ENCODE data around the gene MXI1.
A peak's percentile ranks its signal among the peaks of the same experiment; 100 is the strongest.
"Not testable (repeated sequence)": the region's sequence is repeated elsewhere in the genome, so short reads cannot be mapped to it uniquely, and the experiment has no call there.

Gene MXI1

GRCh38 chr10:110181911-110182310, 25.5 kb upstream of the MXI1 start:
- DNase-seq (ENCODE audit: low spot score), result no peak

GRCh38 chr10:110184398-110184797, 23.0 kb upstream of the MXI1 start:
- no peak for DNase-seq (ENCODE audit: low spot score)

DNA sequence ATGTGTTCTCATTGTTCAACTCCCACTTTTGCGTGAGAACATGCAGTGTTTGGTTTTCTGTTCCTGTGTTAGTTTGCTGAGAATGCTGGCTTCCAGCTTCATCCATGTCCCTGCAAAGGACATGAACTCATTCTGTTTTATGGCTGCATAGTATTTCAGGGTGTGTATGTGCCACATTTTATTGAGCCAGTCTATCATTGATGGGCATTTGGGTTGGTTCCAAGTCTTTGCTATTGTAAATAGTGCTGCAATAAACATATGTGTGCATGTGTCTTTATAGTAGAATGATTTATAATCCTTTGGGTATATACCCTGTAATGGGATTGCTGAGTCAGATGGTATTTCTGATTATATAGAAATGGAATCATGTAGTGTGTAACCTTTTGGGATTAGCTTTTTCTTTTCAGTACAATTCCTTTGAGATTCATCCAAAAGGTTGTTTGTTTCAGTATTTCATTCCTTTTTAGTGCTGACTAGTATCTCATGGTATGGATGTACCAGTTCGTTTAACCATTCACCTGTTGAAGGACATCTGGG, 21.7 kb upstream of the MXI1 start:
- DNase-seq (ENCODE audit: low spot score), result not testable (repeated sequence)

DNA sequence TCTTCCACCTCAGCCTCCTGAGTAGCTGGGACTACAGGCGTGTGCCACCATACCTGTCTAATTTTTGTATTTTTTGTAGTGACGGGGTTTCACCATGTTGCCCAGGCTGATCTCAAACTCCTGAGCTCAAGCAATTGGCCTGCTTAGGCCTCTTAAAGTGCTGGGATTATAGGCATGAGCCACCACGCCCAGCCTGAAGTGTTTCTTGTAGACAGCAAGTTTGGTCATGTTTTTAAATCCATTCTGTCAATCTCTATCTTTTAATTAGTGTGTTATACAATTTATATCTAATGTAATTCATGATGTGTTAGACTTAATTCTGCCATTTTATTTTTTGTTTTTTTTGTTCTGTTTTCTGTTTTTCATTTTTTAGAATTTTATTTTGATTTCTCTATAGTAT, 17.2 kb upstream of the MXI1 start:
- DNase-seq (ENCODE audit: low spot score), result no peak

DNA sequence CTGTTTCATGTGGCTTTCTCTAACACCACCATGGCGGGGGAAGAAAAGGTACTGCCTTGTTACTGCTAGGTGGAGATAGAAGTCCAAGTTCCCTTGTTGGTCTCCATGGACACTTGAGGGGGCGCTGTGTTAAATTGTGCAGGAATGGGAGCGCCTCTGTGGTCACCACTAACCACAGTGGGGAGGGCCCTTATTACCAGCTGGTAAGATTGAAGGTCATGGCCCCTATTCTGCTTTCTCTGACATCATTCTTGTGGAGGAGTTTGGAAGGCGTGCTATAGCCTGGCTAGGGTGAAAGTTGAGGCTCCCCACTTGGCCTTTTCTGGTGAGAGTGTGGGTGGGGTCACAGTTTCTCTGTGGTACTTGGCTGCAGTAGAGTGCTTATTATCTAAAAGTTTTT, 14.9 kb upstream of the MXI1 start:
- DNase-seq (ENCODE audit: low spot score), result no peak

- no peak for DNase-seq (ENCODE audit: low spot score)
Observed at GRCh38 chr10:110200503-110200902, 6.9 kb upstream of the MXI1 start.

DNA sequence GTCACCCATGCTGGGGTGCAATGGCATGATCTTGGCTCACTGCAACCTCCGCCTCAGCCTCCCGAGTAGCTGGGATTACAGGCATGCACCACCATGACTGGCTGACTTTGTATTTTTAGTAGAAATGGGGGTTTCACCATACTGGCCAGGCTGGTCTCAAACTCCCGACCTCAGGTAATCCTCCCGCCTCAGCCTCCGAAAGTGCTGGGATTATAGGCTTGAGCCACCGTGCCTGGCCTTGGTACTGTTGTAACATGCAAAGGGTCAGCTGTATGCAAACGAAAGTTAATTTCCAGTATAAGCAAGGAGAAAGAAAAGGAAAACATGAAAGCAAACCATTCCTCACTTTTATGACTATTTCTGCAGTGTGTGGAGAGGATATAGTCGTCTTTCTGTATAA, 6.4 kb upstream of the MXI1 start:
- not testable (repeated sequence) for DNase-seq (ENCODE audit: low spot score)

- no peak for DNase-seq (ENCODE audit: low spot score)
Observed at GRCh38 chr10:110203500-110204455, 3.6 kb upstream of the MXI1 start.

GRCh38 chr10:110205051-110205675, 2.2 kb upstream of the MXI1 start:
- DNase-seq (ENCODE audit: low spot score), result no peak

DNA sequence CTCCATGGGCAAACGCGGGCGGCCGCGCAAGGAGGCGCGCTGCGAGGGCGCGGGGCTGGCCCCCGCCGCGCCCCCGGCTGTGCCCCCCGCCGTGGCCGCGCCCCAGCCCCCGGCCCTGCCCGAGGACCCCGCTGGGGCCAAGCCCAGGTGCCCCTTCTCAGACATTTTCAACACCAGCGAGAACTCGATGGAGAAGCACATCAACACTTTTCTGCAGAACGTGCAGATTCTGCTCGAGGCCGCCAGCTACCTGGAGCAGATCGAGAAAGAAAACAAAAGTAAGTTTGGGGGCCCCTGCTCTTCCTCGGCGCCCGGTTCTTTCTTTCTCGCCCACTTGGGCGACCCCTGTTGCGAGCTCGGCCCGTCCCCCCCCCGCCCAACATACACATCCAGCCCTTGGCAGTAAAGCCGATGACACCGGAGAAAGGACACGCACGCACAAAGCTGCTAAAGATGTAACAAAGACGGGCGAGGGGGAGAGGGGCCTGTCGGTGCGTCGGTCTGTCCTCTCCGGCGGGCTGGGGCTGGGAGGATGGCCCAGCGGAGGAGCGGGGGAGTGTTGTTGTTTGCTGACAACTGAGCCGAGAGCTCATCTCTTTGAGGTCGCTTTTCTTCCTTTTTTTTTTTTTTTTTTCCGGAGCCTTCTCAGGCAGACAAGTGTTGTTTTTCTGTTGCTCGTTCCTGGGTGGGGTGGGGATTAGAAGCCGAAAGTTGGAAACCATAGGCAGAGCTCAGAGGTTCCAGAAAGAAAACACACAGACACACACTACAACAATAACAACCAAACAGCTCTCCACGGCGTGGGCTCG, 604 bp downstream of the MXI1 start:
- peak; percentile 67 for DNase-seq (ENCODE audit: low spot score)

DNA sequence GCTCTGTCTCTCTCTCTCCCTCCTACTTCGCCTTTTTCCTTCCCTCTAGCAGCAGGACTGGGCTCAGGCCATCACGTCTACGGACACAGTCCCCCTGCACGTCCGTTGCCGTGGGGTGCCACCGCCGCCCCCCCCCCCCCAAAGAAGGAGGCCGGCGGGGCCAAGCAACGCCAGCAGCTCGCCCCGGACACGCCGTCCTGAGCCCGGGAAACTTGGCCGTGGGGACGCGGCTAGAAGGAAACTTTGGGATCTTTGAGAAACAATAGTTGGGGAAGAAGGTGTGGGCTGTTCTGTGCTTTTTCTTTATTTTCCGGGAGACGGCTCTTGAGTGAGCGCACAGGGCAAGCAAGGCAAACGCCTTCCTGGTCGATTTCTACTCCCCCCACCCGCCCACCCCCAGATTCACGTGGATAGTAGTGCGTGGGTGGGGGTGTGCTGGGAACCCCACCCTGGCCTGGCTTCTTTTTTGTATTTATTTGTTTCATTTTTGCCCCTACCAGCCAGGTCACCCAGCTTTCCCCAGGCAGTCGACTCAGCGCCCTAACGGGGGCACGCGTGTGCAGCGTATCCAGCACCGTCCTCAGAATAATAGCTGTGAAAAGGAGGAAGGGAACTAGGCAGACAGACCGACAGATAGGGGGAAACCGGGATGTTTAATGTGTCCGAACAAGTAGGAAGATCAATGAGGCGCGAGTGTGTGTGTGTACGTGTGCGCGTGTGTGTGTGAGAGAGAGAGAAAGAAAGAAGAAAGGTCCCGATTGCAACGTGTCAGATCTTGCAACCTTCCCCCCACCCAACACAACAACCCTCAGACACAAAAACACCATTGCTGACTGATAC, 1.4 kb downstream of the MXI1 start:
- no peak for DNase-seq (ENCODE audit: low spot score)

GRCh38 chr10:110209454-110209925, 2.1 kb downstream of the MXI1 start:
- DNase-seq (ENCODE audit: low spot score), result peak; percentile 79

- DNase-seq (ENCODE audit: low spot score), result peak; percentile 64
Observed at GRCh38 chr10:110209926-110210673, 2.7 kb downstream of the MXI1 start.

DNA sequence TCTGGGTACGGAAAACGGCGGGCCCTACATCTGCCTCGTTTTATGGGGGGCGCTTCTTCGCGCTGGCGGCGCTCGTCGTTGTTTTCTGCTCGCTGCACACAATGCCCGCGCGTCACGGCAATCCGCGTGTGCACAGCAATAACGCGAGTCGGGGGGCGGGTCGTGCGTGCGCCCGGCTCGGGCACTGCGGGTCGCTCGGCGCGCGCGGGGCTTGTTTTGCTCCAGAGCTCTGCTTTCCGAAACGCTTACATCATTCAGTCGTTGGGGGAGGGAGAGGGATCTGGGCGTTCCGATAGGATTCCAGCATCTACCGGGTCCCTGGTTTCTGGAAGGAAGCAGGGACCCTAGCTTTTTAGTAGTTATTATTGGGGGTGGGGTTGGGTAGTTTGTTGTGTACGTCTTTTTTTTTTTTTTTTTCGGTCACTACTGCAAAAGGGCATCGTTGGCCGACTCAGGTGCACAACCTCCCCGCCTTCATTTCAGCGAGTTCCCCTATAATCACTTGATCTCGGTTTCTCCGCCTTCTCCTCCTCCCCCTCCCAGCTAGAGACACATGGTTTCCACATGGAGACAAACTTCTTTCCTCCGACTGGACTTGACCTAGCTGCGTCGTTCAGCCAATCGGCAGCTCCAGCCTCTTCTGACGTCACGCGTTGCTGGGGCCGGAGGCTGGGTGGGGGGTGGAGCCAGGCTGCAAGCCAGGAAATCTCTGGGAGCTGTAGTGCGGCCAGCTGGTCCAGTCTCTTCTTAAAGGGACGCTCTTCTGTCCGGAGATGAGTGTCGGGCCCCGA, 3.5 kb downstream of the MXI1 start:
- DNase-seq (ENCODE audit: low spot score), result peak; percentile 100

DNA sequence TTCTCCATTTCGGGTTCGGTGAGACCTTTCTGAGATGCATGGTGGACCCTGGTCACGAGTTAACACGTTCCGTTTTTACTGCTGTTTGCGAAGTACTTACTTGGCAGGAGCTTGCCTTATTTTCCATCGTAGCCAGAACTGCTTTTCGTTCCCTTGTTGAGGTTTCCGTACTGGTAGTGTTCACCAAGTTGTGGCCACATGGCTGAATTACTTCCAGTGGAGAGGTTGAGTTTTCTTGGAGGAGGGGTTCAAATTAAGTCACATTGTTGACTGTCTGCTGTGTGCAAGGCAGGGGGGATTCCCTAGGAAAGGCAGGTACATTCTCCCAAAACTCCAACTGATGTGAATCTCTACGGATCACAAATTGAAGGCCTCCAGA, 4.0 kb downstream of the MXI1 start:
- DNase-seq (ENCODE audit: low spot score), result no peak

GRCh38 chr10:110212119-110213006, 5.0 kb downstream of the MXI1 start:
- DNase-seq (ENCODE audit: low spot score), result no peak

DNA sequence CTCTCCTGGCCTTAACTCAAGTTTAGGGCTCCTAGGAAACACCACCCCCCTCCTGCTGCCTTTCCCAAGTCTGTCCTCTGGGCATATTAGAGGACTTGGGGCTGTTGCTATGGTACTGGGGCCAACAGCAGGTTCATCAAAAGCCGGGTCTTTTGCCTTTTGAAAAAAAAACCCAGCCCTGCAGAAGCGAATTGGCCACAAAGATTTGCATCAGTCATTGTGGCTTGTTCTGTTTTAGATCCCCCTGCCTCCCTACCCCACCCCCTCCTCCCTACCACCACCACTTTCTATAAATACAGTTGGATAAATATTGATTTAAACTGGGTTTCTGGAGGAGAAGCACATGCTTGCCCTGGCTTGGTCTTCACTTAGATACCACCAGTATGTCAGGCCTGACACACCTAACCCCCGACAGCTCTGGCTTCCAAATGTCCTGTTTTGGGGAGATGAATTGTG, 7.0 kb downstream of the MXI1 start:
- peak; percentile 64 for DNase-seq (ENCODE audit: low spot score)

Data from globus pallidus (tissue), 1 donor.